NCI-H1417 (cell line): ENCODE measurements around the gene AMER1.
"Not testable (repeated sequence)": the region's sequence is repeated elsewhere in the genome, so short reads cannot be mapped to it uniquely, and the experiment has no call there.

Experiments
- DNase-seq, 3 experiments: peaks; one replicate each; lab custom pipeline; 2025; lab: John Stamatoyannopoulos, UW

The AMER1 gene

DNA sequence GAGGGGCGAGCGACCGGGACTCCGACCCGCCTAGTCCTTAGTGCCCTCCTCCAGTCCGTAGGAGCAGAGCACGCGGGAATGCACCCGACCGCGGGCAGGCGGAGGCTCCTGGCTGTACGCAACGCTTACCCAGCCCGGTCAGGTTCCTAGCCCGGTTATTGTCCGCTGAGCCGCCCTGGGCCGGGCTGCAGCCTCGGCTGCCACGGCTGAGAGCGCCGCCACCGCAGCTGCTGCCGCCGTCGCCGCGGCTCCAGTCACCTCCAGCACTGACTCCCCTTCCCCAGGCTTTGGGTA, at the start of gene AMER1:
Gene AMER1 (minus strand): TSS at position 268 of the 294 bp plus-strand sequence. CDS start 12,422 bp downstream, outside the sequence.
- DNase-seq, result no peak

DNA sequence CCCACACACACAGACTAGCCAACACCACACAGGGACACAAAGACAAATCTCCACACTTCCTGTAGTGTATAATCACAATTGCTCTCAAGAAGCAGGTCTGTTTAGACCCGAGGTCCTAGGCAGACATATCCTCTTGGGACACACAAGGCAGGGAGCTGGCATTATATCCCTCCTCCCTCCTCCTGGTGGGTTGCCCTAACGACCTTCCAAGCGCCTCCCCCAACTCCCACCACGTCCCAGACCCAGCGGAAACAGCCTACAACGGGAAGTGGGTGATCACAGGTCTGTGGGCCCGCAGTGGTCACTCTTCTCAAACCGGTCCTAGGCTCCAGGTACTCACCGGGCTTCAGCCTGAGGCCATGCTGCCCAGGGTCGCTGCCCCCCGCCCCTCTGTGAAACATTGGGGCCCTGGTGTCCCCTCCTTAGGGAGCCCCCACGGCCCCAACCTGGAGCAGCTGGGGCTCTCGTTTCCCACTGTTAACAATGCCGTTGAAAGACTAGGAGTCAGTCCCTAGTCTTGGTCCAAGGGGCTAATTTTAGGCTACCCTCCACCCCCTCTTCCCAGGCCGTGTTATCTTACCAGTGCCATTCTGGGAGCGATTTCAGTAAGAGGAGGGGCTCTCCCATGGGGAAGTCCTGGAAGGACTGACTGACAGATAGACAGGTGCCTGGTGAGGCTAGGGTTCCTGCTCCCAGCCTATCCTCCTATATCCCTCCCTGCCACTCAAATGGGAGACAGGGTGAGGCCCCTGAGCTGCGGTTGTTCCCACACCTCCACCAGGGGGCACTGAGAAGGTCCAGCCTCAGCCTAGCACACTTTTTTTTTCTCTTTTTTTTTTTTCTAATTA, 24.8 kb upstream of the AMER1 start, which contains the start of gene ASB12:
Gene ASB12 (minus strand): TSS at position 485 of the 848 bp plus-strand sequence. CDS start 4,957 bp downstream, outside the sequence.
- DNase-seq, result no peak

DNA sequence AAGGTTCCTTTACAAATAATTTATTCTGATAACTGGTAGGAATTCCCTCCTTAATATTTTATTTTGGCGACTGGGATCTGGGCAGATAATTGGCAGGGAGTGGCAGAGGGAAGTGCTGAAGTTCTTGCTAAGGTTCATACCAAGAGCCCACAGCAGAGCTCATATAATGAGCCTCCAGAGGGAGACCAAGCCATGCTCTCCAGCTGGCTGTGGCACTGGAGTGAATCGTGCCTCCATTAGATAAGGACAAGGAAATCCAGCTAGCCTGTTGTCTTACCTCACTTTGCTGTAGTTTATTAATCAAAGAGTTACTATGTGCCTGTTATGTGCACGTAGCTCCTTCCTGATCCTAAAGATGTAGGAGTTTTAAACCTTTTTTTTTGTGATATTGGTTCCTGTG, 23.6 kb upstream of the AMER1 start:
- DNase-seq, result no peak

DNA sequence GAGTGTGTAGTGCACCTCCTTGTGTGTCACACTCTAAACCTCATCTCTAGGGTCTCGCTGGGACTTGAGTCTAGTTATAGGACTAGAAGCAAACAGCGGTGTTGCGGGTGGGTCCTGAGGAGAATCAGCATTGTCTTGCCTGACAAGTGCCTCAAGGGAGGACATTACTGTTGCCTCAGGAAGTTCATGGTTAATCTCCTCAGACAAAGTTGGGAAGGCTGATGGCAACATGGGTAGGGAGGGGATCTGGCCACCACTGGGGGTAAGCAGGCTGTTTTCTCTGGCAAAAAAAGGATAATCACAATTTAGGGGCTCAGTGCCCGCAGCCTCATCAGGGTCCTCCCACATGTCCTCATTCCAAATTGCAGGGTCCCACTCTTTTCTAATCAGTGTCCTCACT, 12.5 kb upstream of the AMER1 start:
- no peak for DNase-seq

DNA sequence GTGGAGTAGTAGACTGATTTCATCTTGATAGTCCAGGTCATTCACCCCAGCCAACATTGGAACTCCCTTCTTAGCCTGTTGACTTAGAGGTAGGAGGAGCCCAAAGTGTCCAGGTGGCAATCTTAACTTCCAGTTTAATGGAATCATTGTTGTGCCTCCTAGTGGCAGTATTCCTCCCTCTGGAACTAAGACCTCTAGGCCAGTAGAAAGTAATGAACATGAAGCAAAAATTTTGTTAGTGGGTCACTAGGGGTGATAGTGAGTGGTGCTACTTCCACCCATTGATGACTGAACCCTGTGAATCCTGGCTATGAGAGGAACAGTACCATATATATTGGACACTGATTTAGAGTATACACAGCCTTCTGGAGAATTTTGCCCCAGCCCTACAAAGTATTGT, 8.5 kb upstream of the AMER1 start:
- DNase-seq, result not testable (repeated sequence)

DNA sequence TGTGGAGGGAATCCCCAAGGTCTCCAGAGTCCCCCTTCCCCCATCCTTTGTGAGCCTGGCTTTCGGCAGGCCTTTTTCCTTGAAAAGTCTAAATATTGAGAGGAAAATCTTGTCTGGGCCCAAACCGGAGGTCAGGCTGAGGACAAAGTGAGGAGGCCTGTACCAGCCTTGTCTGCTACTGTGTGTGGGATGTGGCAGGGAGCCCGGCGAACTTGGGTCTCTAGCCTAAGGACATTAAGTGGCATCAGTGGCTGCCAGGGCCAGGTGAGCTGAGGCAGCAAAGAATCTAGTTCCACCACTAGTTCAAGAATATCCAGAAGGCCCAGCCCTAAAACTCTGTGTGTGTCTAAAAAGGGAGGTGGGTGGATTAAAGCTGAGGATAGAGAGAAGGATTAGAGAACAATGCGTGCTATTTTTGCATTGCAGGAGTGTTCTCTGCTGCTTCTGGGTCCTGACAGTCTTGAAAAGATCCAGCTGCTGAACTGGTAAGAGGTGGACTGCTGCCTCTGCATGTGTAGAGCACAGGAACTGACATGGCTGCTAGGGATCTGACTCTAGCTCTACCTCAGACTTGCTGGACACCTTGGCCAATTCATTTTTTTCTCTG, 1.2 kb upstream of the AMER1 start:
- DNase-seq, result peak in 1 of 3 experiments; percentile 41

DNA sequence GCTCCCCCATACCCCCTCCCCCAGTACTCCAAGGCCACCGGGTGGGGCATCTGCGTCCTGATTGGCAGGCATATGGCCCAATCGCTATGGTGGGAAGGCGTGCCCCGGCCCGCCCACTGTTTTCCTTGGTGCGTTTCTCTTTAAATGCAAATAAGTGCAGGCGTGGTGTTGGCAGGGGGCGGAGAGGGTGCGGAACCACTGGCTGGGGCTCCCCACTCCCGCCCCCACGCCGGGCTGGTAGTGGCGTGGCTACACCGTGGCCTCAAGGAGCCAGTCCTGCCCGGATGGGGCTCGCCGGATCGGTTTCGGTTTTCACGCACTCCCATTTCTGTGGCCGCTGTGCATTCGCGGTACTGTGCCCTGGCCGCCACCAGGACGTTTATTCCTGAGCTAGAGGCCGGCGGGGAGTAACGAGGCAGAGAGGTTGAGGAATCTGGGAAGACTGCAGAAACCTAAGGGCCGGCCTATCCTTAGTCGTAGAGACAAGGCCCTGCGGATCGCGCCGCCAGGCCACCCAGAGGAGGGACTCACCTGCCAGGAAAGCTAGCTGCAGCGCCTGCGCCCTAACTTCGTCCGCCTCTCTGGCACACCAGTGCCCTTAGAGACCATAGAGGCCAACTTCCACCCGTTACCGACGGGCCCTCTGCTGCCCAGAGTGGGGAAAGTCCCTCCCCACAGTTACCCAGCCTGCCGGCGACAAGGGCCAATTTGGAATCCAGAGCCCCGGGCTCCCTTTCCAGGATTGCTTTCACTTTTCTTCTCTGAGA, 410 bp upstream of the AMER1 start:
- peak; percentile 82 to 97 (median 95) for DNase-seq

DNA sequence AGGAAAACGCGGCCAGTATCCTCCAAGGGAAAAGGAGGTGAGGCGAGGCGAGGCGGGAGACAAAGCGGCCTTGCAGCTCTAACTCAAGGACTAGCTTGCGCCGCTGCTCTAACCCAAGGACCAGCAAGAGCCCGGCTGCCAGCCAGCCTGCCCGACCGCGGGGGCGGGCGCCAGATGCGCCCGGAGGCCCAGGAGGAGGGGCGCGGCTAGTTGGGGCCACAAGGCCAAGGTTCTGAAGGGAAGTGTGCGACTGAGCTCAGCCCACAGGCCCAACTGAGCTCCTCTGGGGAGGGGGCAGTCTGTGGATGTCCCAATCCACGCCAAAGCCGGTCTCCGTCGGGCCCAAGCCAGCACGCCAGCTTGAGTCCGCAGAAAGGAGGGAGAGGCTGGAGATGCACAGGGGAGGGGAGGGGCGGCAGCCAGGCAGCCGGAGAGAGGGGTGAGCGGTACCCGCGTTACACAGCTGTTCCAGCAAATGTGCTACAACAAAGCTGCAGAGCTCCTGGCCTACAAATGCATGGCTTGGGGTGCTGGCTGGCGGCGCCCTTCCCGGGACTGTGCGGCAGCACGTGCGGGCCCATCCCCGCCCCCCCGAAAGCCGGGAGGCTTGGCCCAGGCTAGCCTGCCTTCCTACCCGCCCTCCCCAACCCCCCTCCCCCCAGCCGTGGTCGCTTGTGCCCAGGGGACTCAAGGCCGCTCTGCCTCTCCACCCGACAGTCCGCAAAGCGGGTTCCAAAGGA, 637 bp downstream of the AMER1 start:
- peak in 2 of 3 experiments; percentile 69 to 71 for DNase-seq

DNA sequence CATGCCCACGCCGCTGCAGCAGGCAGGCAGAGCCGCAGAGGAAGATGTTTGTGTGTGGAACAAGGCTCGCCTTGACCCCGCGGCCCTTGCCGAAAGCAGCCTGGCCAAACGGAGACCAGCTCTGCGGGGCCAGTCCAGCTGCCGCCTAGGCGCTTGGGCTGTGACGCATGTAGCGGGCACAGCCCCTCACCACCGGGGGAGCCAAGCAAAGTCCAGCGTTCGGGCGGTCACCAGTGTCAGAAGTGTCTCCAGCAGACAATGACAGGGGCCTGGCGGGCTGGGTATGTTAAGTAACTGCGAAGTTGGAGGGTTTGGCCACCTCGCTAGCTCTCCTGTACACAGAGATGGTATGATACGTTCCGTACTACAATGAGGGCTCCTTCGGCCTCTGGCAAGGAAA, 1.3 kb downstream of the AMER1 start:
- DNase-seq, result peak in 1 of 3 experiments; percentile 63

DNA sequence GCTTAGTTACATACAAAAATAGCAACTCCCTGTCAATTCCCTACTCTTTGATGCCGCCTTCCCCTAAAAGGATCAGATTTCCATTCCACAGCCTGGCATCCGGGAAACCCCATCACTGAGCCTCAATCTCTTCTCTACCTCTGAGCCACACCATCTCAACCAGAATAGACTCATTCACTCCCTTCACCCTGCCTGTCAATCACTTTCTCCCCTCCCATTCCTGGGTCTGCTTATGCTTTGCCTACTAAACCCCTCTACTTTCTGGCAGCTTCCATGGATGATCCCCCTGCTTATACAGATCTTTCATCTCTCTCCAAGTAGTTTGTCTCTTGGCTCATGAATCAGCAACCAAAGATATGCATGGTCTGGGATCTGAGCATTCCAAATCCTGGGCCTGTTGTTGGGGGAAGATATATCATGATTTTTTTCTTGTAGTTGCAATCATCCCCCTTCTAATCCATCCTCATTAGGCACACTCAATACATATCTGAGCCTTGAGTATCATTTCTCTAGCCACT, 2.6 kb downstream of the AMER1 start:
- no peak for DNase-seq

DNA sequence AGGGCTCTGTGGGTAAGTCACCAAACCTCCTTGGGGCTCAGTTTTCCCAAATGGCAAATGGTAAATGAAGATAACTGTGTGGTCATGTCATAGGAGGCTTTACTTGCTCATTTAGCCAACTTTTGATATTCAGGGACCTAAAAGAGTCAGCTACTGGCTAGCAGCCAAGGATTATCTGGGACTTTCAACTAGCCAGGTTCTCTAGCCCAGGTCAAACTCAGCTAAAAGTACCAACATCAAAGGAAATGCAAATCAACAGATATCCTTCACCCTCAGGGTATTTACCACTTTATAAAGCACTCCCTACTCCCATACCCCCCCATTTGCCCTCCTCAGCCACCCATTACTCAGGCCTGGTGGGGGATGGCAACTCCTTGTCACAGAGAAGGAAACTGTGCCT, 7.5 kb downstream of the AMER1 start:
- no peak for DNase-seq

DNA sequence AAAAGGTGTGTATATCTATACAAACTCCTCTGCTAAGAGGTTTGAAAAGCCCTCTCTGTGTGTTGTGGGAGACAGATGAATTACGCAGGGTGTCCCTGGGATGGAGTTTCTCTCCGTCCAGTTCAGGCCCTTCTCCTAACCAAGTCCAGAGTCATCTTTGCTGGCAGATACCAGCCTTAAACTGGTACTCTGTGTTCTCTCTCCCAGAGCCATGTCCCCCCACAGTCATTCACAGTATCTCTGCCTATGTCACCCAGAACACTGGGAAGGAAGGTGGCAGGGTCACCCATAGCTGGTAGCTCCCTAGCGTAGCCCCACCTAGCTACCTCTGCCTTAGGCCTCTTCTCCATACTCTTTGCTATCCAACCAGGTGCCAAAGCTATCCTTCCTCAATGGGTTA, 8.9 kb downstream of the AMER1 start:
- DNase-seq, result no peak

DNA sequence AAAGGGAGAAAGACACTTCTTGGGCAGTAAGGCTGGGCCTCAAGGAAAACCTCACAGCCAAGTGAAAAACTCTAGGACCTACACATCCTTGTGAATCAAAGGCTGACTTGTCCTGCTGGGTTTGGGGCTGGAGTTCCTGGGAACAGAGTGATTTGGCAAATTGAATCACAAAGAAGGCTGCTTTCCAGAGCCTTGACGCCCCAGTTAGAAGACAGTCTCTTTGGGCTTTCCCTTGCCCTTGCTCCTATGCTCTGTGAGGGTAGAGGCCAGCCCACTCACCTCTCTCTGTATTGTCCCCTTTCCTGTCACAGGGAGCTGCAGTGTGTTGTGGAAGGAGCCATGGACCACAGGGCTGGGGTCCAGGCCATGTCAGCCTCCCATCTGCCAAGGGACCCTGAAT, 9.6 kb downstream of the AMER1 start:
- no peak for DNase-seq

DNA sequence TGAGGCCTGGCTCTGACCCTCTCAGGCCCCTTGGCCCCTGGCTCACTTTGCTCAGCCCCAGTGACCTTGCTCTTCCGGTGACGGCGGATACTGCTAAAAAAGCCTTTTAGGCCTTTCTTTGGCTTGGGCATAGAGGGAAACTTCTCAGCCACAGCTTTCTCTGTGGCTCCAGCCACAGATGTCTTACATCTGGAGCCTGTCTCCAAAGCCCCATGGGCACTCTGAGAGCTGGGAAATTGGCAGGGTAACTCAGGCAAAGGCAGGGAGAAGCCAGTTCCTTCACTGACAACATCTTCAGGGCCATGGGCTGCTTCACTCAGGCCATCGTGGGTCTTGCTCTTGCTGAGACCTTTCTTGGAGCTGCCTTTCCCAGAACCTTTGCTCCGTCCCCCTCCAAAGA, 12.8 kb downstream of the AMER1 start:
- no peak for DNase-seq

DNA sequence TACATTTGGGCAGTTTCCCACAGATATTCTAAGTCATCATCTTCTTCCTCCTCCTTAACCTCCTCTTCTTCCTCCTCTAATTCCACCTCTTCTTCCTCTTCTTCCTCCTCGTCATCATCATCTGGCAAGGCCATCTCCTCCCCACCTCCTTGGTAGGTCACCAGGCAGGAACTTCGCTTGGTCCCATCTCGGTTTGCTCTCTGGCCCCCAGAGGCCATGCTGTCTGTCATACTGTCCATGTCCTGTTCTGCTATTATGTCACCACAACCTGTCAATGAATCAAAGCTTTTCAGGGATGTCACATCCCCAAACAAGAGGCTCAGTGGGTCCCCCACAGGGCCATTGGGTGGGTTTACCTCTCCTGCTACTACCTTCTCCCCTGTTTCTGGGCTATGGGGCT, 13.5 kb downstream of the AMER1 start:
- DNase-seq, result no peak

DNA sequence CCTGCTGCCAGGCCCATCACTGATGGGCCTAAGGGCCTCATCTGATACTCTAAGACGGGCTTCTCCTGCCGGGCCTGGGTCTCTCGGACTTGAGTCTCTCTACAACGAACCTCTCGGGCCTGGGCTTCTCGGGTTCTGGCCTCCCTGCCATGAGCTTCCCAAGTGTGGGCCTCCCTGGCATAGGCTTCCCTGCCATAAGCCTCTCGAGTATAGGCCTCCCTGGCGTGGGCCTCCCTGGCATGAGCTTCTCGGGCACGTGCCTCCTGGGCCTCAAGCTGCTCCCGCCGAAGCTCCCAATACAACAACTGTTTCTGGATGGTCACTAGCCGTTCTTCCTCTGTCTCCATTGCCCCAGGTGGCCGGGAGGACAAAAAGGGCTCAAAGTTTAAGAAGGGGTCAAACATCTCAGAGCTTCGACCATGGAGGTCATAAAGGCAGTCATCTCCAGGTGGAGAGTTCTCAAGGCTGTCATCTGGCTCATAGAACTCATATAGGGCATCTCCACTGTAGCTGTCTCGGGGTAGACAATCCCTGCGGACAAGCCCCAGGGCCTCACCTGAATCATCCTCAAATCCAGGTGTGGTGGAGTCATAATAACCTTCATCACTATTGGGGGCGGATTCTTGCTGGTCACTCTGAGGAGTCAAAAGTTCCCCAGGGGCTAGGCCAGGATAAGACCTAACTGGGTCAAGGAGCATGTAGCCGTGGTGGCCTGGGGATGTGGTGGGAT, 14.1 kb downstream of the AMER1 start:
- no peak for DNase-seq

DNA sequence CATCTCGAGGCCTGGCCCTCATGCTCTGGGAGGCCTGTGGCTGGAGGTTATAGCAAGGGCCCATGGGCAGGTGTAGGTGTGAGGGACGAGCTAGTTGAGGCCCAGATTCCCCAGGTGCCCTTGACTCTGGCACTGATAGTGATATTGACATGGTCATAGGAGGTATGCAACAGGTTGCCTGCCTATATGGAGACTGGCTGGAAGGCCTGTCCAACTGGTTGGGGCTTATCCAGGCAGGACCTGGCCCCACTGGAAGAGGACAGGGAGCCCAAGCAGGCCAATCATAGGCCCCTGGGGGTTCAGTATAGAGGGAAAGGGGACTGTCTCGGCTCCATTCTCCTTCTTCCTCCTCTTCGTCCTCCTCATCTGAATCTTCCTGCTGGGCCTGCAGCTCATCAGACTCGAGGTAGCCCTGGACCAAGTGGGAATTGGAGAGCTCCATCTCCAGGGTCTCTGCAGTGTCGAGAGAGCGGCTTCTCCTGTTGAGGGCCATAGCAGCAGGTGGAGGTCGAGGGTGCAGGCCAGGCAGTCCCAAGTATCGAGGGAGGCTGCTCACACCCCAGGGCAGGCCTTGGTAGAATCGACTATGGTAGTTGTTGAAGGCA, 15.3 kb downstream of the AMER1 start:
- DNase-seq, result no peak

DNA sequence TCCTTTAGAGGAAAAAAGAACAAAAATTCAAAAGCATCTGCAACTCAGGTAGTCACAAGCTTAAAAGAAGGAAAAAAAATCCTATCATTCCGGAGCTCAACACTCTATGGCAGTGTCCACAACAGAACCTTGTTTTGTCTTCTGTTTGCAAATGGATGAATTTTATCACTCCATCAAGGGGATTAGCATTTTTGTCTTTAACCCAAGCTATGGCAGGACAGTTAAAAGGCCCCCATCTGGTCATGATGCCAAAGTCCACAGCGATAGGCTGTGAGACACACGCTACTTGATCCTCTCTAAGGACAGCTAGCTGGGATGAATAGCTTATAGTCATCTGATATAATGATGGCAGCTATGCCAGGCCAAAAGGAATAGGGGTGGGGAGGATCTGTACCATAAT, 16.6 kb downstream of the AMER1 start:
- DNase-seq, result no peak

DNA sequence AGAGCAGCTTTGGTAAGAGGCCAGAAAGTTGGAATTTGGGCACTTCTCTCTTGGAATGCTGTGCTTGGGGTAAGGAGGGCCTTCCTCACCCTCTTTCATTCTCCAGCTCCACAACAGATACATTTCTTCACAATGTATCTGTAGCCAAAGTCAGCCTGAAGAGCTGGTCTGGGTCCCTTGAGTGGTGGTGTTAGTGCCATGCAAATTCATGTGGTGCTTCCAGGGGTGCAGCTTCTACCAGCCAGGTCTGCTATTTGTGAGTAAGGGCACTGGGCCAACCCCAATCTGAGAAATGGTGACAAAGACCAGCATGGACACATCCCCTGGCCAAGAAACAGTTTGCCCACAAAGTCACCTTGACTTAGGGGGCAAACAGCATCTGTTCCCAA, 17.8 kb downstream of the AMER1 start:
- DNase-seq, result no peak

DNA sequence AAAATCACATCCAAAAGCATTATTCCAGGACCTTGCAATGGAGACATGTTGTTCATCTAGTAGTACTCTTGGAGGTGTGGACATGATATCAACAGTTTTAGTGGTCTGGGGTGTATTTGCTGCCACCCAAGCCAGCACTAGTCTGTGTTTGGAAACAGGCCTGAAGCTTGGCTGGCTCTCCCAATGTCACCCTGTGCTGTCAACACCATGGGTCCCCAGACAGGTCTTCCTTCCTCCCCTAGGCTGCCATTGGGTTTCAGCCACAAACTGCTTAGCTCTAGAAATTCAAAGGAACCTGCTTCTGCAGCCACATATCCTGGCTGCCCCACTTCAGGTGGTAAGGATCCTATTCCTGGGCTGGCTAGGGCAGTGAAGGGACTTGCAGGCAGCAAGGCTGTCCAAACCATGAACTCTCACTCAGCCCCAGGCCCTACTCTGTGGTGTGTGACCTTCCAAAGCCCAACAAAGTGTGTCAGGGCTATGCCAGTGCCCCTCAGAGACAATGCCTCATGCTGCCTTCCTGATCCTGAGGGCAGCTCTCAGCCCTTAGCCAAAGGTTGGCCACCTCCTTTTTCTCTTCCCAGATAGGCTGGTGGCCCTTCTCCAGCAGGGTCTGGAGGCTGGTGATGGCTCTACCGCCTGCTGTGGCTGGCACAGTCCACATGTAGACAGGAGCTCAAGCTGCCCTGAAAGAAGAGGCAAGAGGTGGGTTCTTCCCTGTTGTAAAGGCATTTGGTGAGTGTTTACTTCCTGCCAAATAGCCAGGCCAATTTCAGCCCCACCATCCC, 18.3 kb downstream of the AMER1 start:
- DNase-seq, result no peak
